ENCODE measurements around the gene TTC9C. TPM values are rescaled to one million over a fixed set of nuclear protein-coding genes. Genes with fewer than 3 reads are reported as not detected.
A peak's percentile ranks its signal among the peaks of the same experiment; 100 is the strongest.

The TTC9C gene
- total RNA-seq, 1 donor from 2014 or later: 24.3 TPM

DNA sequence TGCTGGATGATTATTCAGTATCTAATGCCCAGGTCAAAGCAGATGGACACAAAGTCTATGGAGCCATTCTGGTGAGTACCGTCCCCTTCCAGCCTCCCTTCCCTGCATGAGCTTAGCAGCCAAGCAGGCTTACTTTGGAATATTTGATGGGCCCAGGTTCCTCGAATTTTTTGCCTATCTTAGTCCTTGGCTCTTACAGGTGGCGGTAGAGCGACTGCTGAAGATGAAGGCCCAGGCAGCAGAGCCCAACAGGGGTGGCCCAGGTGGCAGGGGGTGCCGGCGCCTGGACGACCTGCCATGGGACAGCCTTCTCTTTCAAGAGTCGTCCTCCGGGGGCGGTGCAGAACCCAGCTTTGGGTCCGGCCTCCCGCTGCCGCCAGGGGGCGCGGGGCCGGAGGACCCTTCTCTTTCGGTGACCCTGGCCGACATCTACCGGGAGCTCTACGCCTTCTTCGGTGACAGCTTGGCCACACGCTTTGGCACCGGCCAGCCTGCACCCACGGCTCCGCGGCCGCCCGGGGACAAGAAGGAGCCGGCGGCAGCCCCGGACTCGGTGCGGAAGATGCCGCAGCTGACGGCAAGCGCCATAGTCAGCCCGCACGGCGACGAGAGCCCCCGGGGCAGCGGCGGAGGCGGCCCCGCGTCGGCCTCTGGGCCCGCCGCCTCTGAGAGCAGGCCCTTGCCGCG lies 58.2 kb downstream of the TTC9C start:
- H3K27me3 ChIP-seq (ENCODE audit: low read depth): no peaks in the 10 kb centered on the region
- DNase-seq (peak; percentile 93), ATAC-seq (peak; percentile 90 to 92)
- intact Hi-C loops (cut with DNase I): no loop called here
- TF ChIP-seq CTCF (IDR thresholded peaks at IDR 0.05): peak; percentile 92
- no peaks in the 10 kb centered on the region for H3K9me3 ChIP-seq
- peaks cover 52% of the 10 kb centered on the region for H3K36me3 ChIP-seq
- peak overlapping the region; percentile 96 for H3K27ac ChIP-seq
- peak overlapping the region; percentile 79 for H3K4me3 ChIP-seq
- peaks cover 46% of the 10 kb centered on the region for H3K4me1 ChIP-seq

DNA sequence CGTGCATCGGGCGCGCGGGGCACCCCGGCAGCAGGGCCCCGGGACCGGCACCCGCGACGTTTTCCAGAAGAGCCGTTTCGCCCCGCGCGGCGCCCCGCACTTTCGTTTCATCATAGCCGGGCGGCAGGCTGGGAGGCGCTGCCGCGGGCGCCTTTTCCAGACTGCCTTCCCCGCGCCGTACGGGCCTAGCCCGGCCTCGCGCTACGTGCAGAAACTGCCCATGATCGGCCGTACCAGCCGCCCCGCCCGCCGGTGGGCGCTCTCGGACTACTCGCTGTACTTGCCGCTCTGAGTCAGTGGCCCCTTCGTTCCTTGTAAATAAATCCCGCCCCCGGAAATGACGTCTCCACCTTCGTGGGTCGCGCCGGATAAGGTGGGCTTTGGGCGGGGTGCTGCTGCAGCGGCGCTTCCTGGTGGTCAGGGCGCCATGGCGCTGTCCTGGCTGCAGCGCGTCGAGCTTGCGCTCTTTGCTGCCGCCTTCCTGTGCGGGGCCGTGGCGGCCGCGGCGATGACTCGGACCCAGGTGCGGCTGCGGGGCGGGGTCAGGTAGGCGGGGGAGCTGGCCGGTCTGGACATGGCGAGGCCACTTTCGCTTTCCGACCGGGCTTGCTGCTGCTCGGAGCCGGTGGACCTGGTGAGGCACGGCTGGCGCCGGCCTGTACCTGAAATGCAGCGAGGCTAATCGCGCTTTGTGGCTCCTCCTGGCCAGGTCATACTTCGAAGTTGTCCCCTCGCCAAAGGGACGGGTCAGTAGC lies 58.9 kb downstream of the TTC9C start, which contains the start of gene TMEM179B:
TSS of gene TMEM179B (plus strand) at position 398 of the 755 bp plus-strand sequence. CDS start at position 428, 30 bp downstream.
- H3K4me3 ChIP-seq: peak within 1 kb of the TSS; percentile 79
- peaks cover 48% of the 10 kb centered on the region for H3K36me3 ChIP-seq
- peak within 1 kb of the TSS; percentile 96 for H3K27ac ChIP-seq
- ATAC-seq (peak; percentile 93 to 95), DNase-seq (peak; percentile 99)
- H3K9me3 ChIP-seq: no peaks in the 10 kb centered on the region
- no peaks in the 10 kb centered on the region for H3K27me3 ChIP-seq (ENCODE audit: low read depth)
- TF ChIP-seq CTCF (IDR thresholded peaks at IDR 0.05): peak; percentile 34
- intact Hi-C loops (cut with DNase I): no loop called here
- H3K4me1 ChIP-seq: peaks cover 50% of the 10 kb centered on the region

Other genes starting within 250 kb of the TTC9C start
- gene AHNAK, start 181.7 kb upstream of the TTC9C start, total RNA-seq: 809 TPM
- gene EEF1G, start 154.6 kb upstream of the TTC9C start, total RNA-seq: 899 TPM
- 15.8 TPM for gene TUT1, start 137.0 kb upstream of the TTC9C start, total RNA-seq
- gene MTA2, start 126.6 kb upstream of the TTC9C start, total RNA-seq: 68.4 TPM
- 69.3 TPM for gene EML3, start 115.7 kb upstream of the TTC9C start, total RNA-seq
- 5.6 TPM for gene ROM1, start 115.2 kb upstream of the TTC9C start, total RNA-seq
- 32.6 TPM for gene B3GAT3, start 106.5 kb upstream of the TTC9C start, total RNA-seq
- 228 TPM for gene GANAB, start 81.9 kb upstream of the TTC9C start, total RNA-seq
- 18.6 TPM for gene INTS5, start 75.2 kb upstream of the TTC9C start, total RNA-seq
- 37.1 TPM for gene C11orf98, start 63.3 kb upstream of the TTC9C start, total RNA-seq
- gene CSKMT, start 63.2 kb upstream of the TTC9C start, total RNA-seq: 12.1 TPM
- gene UQCC3, start 56.8 kb upstream of the TTC9C start, total RNA-seq: 6.1 TPM
- gene LBHD1, start 56.2 kb upstream of the TTC9C start, total RNA-seq: 11.1 TPM
- gene UBXN1, start 49.4 kb upstream of the TTC9C start, total RNA-seq: 116 TPM
- 3.4 TPM for gene LRRN4CL, start 39.0 kb upstream of the TTC9C start, total RNA-seq
- 87.0 TPM for gene BSCL2, start 21.1 kb upstream of the TTC9C start, total RNA-seq
- not detected for gene GNG3, start 20.8 kb upstream of the TTC9C start, total RNA-seq
- 46.1 TPM for gene HNRNPUL2, start 1.0 kb upstream of the TTC9C start, total RNA-seq
- 11.6 TPM for gene ZBTB3, start 25.7 kb downstream of the TTC9C start, total RNA-seq
- 57.5 TPM for gene POLR2G, start 33.1 kb downstream of the TTC9C start, total RNA-seq
- 23.6 TPM for gene TAF6L, start 42.9 kb downstream of the TTC9C start, total RNA-seq
- 54.6 TPM for gene TMEM179B, start 58.9 kb downstream of the TTC9C start, total RNA-seq
- gene TMEM223, start 63.5 kb downstream of the TTC9C start, total RNA-seq: 17.2 TPM
- gene NXF1, start 77.0 kb downstream of the TTC9C start, total RNA-seq: 93.2 TPM
- 42.0 TPM for gene STX5, start 103.6 kb downstream of the TTC9C start, total RNA-seq
- gene TEX54, start 104.4 kb downstream of the TTC9C start, total RNA-seq: not detected
- gene WDR74, start 111.1 kb downstream of the TTC9C start, total RNA-seq: 35.3 TPM
- gene SLC3A2, start 152.4 kb downstream of the TTC9C start, total RNA-seq: 214 TPM
- gene CHRM1, start 192.9 kb downstream of the TTC9C start, total RNA-seq: 6.8 TPM

All from lower lobe of right lung (tissue), 2 donors.